NCI-H2107 treated with DMSO at 0.1 percent for 48 hours (cell line): ENCODE results near the gene TRAPPC2.
"Not testable (repeated sequence)": the region's sequence is repeated elsewhere in the genome, so short reads cannot be mapped to it uniquely, and the experiment has no call there.

Source experiments
- DNase-seq: peaks from one replicate; lab custom pipeline; 2025; ENCODE audit not compliant: unreplicated experiment; lab: John Stamatoyannopoulos, UW

TRAPPC2 gene

DNA sequence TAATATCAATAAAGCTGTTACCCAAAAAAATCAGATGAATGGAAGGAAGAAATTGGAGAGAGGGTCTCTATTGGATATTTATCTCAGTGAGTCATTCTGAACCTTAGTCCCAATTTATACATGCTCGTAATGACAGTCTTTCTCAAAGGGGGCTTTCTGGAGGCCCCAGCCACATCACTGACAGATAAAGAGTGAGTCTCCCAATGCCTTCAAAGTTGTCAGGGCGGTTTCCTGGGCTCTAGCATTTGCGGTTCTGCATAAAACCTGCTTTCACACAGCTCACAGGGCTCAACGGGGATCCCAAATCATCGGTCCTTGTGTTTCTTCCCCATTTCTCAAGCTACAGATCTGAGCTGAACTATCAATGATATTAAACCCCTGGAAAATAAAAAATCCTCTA is 64.2 kb downstream of the TRAPPC2 start:
- no peak for DNase-seq

DNA sequence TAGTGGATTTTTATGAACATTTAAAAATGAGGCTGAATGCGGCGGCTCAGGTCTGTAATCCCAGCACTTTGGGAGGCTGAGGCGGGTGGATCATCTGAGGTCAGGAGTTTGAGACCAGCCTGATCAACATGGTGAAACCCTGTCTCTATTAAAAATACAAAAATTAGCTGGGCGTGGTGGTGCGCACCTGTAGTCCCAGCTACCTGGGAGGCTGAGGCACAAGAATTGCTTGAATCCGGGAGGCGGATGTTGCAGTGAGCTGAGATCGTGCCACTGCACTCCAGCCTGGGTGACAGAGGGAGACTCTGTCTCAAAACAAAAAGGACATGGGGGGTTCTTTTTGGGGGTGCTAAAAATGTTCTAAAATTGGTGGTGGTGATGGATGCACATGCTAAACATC is 64.7 kb downstream of the TRAPPC2 start:
- not testable (repeated sequence) for DNase-seq

DNA sequence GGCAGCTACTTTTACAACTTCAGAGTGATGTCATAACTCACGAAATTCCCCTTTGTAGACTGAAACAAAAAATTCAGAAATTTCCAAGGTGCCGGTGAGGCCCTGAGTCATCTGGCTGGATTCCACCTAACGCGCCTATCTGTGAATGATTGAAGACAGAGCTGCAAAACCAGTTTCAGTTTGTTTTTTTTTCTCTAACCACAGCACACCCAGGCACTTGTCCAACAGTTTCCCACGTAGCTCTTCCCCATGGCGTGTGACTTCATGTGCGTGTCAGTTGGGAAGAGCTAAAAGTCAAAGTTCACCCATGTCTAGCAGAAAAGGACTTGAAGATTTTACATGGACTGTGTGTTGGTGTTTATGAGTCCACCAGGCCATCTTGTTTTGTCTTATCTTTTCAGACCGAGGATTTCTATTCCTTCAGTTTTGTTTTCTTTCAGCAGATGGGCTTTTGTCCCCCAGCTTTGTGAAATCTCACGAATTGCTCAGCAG is 65.1 kb downstream of the TRAPPC2 start:
- DNase-seq = peak; percentile 59

GRCh38 chrX:13667919-13668318 is 66.5 kb downstream of the TRAPPC2 start:
- no peak for DNase-seq

DNA sequence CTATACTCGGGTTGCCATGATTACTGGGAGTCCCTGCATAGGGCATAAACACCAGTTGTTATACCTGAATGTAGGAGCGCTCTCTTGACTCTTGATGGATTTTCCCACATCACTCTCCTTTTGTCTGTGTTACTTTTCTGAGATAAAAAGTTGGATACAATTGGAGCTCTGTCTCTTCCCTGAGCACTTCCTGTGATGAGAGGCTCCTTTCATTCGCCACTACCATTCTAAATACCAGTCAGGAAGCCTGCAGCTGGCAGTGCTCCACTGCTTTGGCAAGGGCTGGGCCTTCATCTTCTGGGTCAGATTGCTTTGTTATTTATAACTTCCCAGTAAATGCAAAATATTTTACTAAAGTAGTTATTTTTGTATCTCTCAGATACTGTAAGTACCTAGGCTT is 67.6 kb downstream of the TRAPPC2 start:
- DNase-seq = no peak

DNA sequence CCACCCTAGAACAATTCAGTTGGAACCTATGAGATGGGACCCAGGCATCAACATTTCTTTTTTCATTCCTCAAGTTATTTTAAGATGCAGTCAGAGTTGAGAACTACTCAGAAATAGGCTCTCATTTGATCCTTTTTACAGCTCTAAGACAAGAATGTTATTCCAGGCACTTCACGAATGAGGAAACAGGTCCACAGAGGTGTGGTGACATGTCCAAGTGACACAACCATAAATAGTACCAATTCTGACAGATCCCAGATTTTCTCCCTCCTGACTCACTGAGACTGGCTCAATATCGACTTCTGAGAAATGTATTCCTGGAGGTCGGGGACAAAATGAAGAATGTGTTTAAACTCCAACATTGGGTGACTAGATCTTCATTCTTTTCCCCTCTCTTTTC is 70.4 kb downstream of the TRAPPC2 start:
- DNase-seq = no peak

DNA sequence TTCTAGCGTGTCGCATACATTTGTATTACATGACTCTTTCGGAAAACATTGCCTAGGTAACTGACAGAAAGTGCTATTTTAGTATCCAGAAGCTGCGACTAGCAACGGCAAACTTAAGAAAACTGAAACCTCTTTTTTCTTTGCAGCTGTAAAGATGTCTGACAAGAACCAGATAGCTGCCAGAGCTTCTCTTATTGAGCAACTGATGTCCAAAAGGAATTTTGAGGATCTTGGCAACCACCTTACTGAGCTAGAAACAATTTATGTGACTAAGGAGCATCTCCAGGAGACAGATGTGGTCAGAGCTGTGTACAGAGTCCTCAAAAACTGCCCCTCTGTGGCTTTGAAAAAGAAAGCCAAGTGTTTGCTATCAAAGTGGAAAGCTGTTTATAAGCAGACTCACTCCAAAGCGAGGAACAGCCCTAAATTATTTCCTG is 72.0 kb downstream of the TRAPPC2 start:
- no peak for DNase-seq
